Measurements from ENCODE around the gene TMEM82.

GRCh38 chr1:15744122-15744679 lies 1.9 kb downstream of the TMEM82 start:
- no peak for TF ChIP-seq CTCF (conservative IDR thresholded peaks at IDR 0.05; ENCODE audit: low read length)
- no peak for TF ChIP-seq EZH2phosphoT487 (IDR thresholded peaks at IDR 0.05; ENCODE audit: borderline replicate concordance, low read depth, low read length)
